Epithelial cell of proximal tubule (primary cell): ENCODE data around the gene MAPK8. TPM values are rescaled to one million over a fixed set of nuclear protein-coding genes. Genes with fewer than 3 reads are reported as not detected.

Experiments used
- DNase-seq: peaks from one replicate; pipeline ENCODE4 v3.0.0-alpha.2; 2011; ENCODE audit warnings: low read depth
- H3K4me3 ChIP-seq: 2 replicates; pipeline ENCODE4 v1.5.1; 2011; ENCODE audit warnings: low read depth, mild to moderate bottlenecking, low read length
- CTCF ChIP-seq: conservative IDR thresholded peaks from 2 replicates; pipeline ENCODE4 v1.5.1; 2012; ENCODE audit warnings: low read depth, mild to moderate bottlenecking, low read length
- total RNA-seq: library from RNA; depleted of rRNA; stranded (reverse); fragments of >200 nt; gene quantifications from 2 replicates; pipeline ENCODE4 v1.2.3, GENCODE V29; 2015

MAPK8 gene
- total RNA-seq, 1 donor from 2014 or later: 59.4 TPM

- no peak for TF ChIP-seq CTCF
- no peak for DNase-seq
- no peak overlapping the region for H3K4me3 ChIP-seq
Measured at GRCh38 chr10:48478980-48479811, 172.7 kb downstream of the MAPK8 start.

- no peak for TF ChIP-seq CTCF
- no peak for DNase-seq
Measured at GRCh38 chr10:48480397-48481374, 174.2 kb downstream of the MAPK8 start.

GRCh38 chr10:48481385-48481784 is 174.9 kb downstream of the MAPK8 start:
- no peak for DNase-seq
- no peak for TF ChIP-seq CTCF
- no peak overlapping the region for H3K4me3 ChIP-seq

More at GRCh38 chr10:48480397-48481374, 174.2 kb downstream of the MAPK8 start:
- H3K4me3 ChIP-seq: no peak overlapping the region

GRCh38 chr10:48482207-48482606 is 175.7 kb downstream of the MAPK8 start:
- no peak for DNase-seq
- no peak for TF ChIP-seq CTCF
- H3K4me3 ChIP-seq: no peak overlapping the region

GRCh38 chr10:48484911-48485310 is 178.4 kb downstream of the MAPK8 start:
- DNase-seq: no peak
- no peak for TF ChIP-seq CTCF

GRCh38 chr10:48485711-48486110 is 179.2 kb downstream of the MAPK8 start:
- DNase-seq: no peak
- TF ChIP-seq CTCF: no peak
- no peak overlapping the region for H3K4me3 ChIP-seq

More at GRCh38 chr10:48484911-48485310, 178.4 kb downstream of the MAPK8 start:
- H3K4me3 ChIP-seq: no peak overlapping the region
